GM18858 (cell line): Measurements from ENCODE around the gene CEP85L.

ENCODE experiments used
- ATAC-seq: cut with Tn5 transposase; IDR thresholded peaks from one replicate; pipeline ENCODE4 v1.9.1; 2021; ENCODE audit not compliant: unreplicated experiment

CEP85L gene

GRCh38 chr6:118625833-118626232 is 25.6 kb downstream of the CEP85L start:
- ATAC-seq = no peak

- no peak for ATAC-seq
These were observed 29.5 kb downstream of the CEP85L start for GRCh38 chr6:118621799-118622470.

- no peak for ATAC-seq
These were observed 31.2 kb downstream of the CEP85L start for GRCh38 chr6:118620202-118620601.

GRCh38 chr6:118618676-118619377 is 32.6 kb downstream of the CEP85L start:
- ATAC-seq = peak; percentile 87

GRCh38 chr6:118617417-118617816 is 34.0 kb downstream of the CEP85L start:
- ATAC-seq = no peak

- ATAC-seq = no peak
These were observed 40.1 kb downstream of the CEP85L start for GRCh38 chr6:118611334-118611733.

- ATAC-seq = no peak
These were observed 44.5 kb downstream of the CEP85L start for GRCh38 chr6:118606858-118607257.

- no peak for ATAC-seq
These were observed 45.1 kb downstream of the CEP85L start for GRCh38 chr6:118606268-118606667.

- no peak for ATAC-seq
These were observed 48.0 kb downstream of the CEP85L start for GRCh38 chr6:118603372-118603771.

GRCh38 chr6:118602300-118602699 is 49.1 kb downstream of the CEP85L start:
- ATAC-seq = no peak

GRCh38 chr6:118598324-118598723 is 53.1 kb downstream of the CEP85L start:
- no peak for ATAC-seq

- ATAC-seq = no peak
These were observed 53.8 kb downstream of the CEP85L start for GRCh38 chr6:118597636-118598035.

GRCh38 chr6:118596774-118597320 is 54.5 kb downstream of the CEP85L start:
- no peak for ATAC-seq

- ATAC-seq = no peak
These were observed 56.5 kb downstream of the CEP85L start for GRCh38 chr6:118594877-118595276.

- ATAC-seq = no peak
These were observed 59.5 kb downstream of the CEP85L start for GRCh38 chr6:118591897-118592296.

GRCh38 chr6:118589649-118590365 is 61.6 kb downstream of the CEP85L start:
- no peak for ATAC-seq

- no peak for ATAC-seq
These were observed 62.2 kb downstream of the CEP85L start for GRCh38 chr6:118589186-118589585.

- no peak for ATAC-seq
These were observed 62.8 kb downstream of the CEP85L start for GRCh38 chr6:118588626-118589025.

GRCh38 chr6:118586746-118587485 is 64.5 kb downstream of the CEP85L start:
- ATAC-seq = no peak

GRCh38 chr6:118584911-118585310 is 66.5 kb downstream of the CEP85L start:
- ATAC-seq = no peak

- no peak for ATAC-seq
These were observed 69.9 kb downstream of the CEP85L start for GRCh38 chr6:118581489-118581959.
